ENCODE results near the gene MAST4.

DNA sequence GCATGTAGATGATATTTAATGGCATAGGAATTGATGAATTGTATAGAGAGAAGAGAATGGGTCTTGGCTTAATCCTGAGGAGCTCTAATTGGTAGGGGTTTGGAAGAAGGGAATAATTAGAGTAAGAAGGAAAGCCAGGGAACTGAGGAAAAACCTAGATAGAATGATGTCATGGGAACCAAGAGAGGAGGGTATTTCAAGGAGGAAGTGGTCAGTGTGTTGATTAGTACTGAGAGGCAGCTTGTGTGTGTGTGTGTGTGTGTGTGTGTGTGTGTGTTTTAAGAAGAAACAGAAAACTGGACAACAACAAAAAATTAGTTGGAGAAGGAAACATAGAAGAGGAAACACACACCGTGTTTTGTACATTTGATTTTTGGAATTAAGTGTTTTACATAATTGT is 42.8 kb downstream of the MAST4 start:
- TF ChIP-seq CTCF (IDR thresholded peaks at IDR 0.05; ENCODE audit: low read length) (no peak), EZH2phosphoT487 (IDR thresholded peaks at IDR 0.05; ENCODE audit: low read length) (no peak), EZH2 (optimal IDR thresholded peaks at IDR 0.05; ENCODE audit: low read depth, low read length) (no peak)

Data from MM.1S (cell line).